Pancreas (tissue), 10 donors: Measurements from ENCODE around the gene LSAMP. TPM values are rescaled to one million over a fixed set of nuclear protein-coding genes. Genes with fewer than 3 reads are reported as not detected.

Experiments used
- ATAC-seq, 4 donors: fragments of 200-7000 bp; cut with Tn5 transposase; one replicate each; pipeline versions ENCODE4 v1.8.0 to v1.9.1; 2020; ENCODE audit warnings: mild to moderate bottlenecking in 4 of 4, moderate library complexity in 4 of 4
- DNase-seq, 6 donors: peaks; one replicate each; pipeline ENCODE4 v3.0.0-alpha.2; 2020
- FAIRE-seq: peaks from 2 replicates; lab custom pipeline; 2012; peaks lifted over from hg19 to GRCh38; lab: Jason Lieb, UNC
- H3K27ac ChIP-seq, 4 donors: fragments of 200-600 bp; sonication (generic); 1 replicate in 3 of 4; 2 replicates in 1 of 4; pipeline versions ENCODE4 v1.5.0 to v1.8.0; 2020
- H3K27me3 ChIP-seq, 4 donors: fragments of 200-600 bp; one replicate each; pipeline ENCODE4 v1.8.0; 2021
- H3K36me3 ChIP-seq, 3 donors: fragments of 200-600 bp; sonication (generic) in 1 of 3; one replicate each; pipeline versions ENCODE4 v1.5.0 to v1.8.0; 2020 to 2021
- H3K4me1 ChIP-seq, 3 donors: fragments of 200-600 bp; one replicate each; pipeline ENCODE4 v1.8.0; 2021
- H3K4me3 ChIP-seq, 4 donors: fragments of 200-600 bp; sonication (generic) in 2 of 4; one replicate each; pipeline versions ENCODE4 v1.5.0 to v1.8.0; 2020 to 2021
- H3K9me3 ChIP-seq, 4 donors: fragments of 200-600 bp; one replicate each; pipeline ENCODE4 v1.8.0; 2021
- WGBS, 2 donors: extraction: QIAGEN DNeasy Blood & Tissue Kit; methylation state at CpG; one replicate each; pipeline ENCODE4 v1.1.7; 2013; 5-methylcytosine and 5-hydroxymethylcytosine counted together
- intact Hi-C, 3 donors: fragments of 100-400 bp; cut with DNase I; formaldehyde crosslinking; loops; one replicate each; pipeline versions ENCODE4 v1.11.1 to v1.14.2; 2022
- polyA plus RNA-seq, 2 donors: library from polyadenylated mRNA; stranded (reverse); fragments of 200-250 nt; gene quantifications; one replicate each; pipeline ENCODE4 v1.2.3, GENCODE V29; 2013
- total RNA-seq, 6 donors: library from RNA; stranded (reverse); fragmentation: NEBNext Ultra II Directional in 4 of 6; extraction: Animal tissue kit (Norgen Biotek cat#: 25700) in 4 of 6; gene quantifications; one replicate each; pipeline versions ENCODE4 v1.2.1 to v1.2.4, GENCODE V29; 2021 to 2023
- TF ChIP-seq, protein P1 (sequence below), 4 donors: fragments of 200-600 bp; sonication (generic) in 3 of 4; IDR thresholded peaks; one replicate each; pipeline versions ENCODE4 v1.5.0 to v1.8.0; 2021; ENCODE audit warnings: antibody characterized with exemption in 4 of 4
- donor health status: healthy with polysubstance abuse.
- donor health status: DM: no; HTN: no; CAD: no; lungs with moderate emphysema.
- donor health status: DM: no; HTN: no; CAD: no.
- donor health status: control.
- donor health status: control.
- donor health status: Bipolar disorder and iron deficiency.
- donor health status: DM: yes; HTN: yes; CAD: no.
- donor health status: DM: no; HTN: no; CAD: no.
- donor health status: DM: no; HTN: no; CAD: no.
- donor health status: DM: yes; HTN: yes; CAD: no.

LSAMP gene
- total and polyA plus RNA-seq, 8 donors, result 0.51 to 5.5 (median 1.5) TPM

DNA sequence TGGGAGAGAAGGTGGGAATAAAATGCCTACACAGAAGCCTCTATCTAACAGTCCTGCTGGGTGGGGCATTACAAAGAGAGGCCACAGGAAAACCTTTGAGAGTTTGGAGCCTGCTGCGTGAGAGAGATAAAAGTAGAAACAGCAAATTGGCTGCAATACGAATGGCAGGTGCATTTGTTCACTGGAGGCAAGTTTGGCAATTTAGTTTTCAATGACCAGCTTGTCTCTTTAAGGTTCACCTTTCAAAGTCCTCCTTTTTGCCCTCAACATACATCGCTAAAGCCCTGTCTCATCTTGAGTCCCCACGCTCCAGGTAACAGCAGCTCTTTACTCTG, 405.7 kb downstream of the LSAMP start:
- H3K4me1 ChIP-seq, result no peaks in the 10 kb centered on the region
- intact Hi-C loops, result no loop called here
- H3K27ac ChIP-seq, result no peak overlapping the region
- ATAC-seq (no peak), DNase-seq (no peak), FAIRE-seq (no peak)
- TF ChIP-seq, protein P1, sequence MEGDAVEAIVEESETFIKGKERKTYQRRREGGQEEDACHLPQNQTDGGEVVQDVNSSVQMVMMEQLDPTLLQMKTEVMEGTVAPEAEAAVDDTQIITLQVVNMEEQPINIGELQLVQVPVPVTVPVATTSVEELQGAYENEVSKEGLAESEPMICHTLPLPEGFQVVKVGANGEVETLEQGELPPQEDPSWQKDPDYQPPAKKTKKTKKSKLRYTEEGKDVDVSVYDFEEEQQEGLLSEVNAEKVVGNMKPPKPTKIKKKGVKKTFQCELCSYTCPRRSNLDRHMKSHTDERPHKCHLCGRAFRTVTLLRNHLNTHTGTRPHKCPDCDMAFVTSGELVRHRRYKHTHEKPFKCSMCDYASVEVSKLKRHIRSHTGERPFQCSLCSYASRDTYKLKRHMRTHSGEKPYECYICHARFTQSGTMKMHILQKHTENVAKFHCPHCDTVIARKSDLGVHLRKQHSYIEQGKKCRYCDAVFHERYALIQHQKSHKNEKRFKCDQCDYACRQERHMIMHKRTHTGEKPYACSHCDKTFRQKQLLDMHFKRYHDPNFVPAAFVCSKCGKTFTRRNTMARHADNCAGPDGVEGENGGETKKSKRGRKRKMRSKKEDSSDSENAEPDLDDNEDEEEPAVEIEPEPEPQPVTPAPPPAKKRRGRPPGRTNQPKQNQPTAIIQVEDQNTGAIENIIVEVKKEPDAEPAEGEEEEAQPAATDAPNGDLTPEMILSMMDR (IDR thresholded peaks at IDR 0.05), result no peak
- no peaks in the 10 kb centered on the region for H3K9me3 ChIP-seq
- no peak overlapping the region for H3K4me3 ChIP-seq
- no peaks in the 10 kb centered on the region for H3K27me3 ChIP-seq
- 57 to 67% methylated on average over 4 of the region's 4 CpGs for WGBS, 2 donors
- no peaks in the 10 kb centered on the region for H3K36me3 ChIP-seq

- Histone ChIP-seq H3K27ac (no peak overlapping the region), H3K9me3 (no peaks in the 10 kb centered on the region), H3K4me3 (no peak overlapping the region), H3K27me3 (no peaks in the 10 kb centered on the region), H3K4me1 (no peaks in the 10 kb centered on the region), H3K36me3 (no peaks in the 10 kb centered on the region)
- TF ChIP-seq, protein P1 (IDR thresholded peaks at IDR 0.05), result no peak
- ATAC-seq (no peak), FAIRE-seq (no peak), DNase-seq (no peak)
- WGBS, 2 donors, result 39 to 63% methylated on average over 1 of the region's 1 CpG
- intact Hi-C loops, result no loop called here
Measured at GRCh38 chr3:116038968-116039650, 406.2 kb downstream of the LSAMP start.

DNA sequence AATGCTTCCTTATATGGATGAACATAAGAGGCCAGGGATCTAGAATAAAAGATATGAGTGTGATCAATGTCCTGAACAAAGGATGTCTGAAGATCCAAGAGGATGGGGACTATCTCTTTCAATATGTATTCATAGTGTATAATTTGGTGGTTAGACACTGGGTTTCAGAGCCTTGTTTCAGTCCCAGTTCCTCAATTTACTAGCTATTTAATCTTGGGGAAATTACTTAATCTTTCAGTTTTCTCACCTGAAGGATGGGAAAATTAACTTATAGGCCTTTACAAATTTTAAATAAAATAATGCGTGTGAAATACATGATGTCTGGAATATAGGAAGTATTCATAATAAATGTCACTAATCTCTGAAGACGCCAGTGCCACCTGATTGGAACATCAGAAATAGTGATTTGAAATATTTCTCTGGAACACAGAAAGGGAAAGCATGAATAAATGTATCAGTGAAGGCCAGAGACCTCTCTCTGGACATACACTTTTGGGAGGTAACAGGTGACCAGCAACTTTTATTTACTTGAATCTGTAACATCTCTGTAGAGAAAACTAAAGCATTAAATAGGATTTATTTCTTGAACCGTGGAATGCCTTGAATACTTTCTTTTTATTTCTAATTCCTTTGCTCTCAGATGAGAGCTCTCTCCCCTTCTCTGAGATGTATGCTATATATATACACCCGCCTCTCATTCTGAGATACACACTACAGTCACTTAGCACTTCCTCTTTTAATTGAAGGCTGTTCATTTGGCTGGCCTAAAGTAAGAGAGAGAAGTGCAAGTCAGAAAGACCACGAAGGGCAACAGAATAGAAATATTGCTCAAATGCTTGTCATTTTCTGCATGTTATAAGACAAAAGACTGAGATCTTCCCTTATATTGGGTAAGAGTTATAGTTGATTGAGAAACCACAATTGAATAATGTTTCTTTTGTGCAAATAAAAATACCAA, 407.1 kb downstream of the LSAMP start:
- no peaks in the 10 kb centered on the region for H3K27me3 ChIP-seq
- TF ChIP-seq, protein P1 (IDR thresholded peaks at IDR 0.05), result no peak
- no peak overlapping the region for H3K27ac ChIP-seq
- WGBS, 2 donors, result 74 to 77% methylated on average over 5 of the region's 5 CpGs
- H3K9me3 ChIP-seq, result no peaks in the 10 kb centered on the region
- no peaks in the 10 kb centered on the region for H3K36me3 ChIP-seq
- intact Hi-C loops, result no loop called here
- DNase-seq (no peak), FAIRE-seq (no peak), ATAC-seq (no peak)
- H3K4me1 ChIP-seq, result no peaks in the 10 kb centered on the region
- no peak overlapping the region for H3K4me3 ChIP-seq

- ATAC-seq, result no peak
- Histone ChIP-seq H3K27ac (no peak overlapping the region), H3K4me1 (no peaks in the 10 kb centered on the region), H3K36me3 (no peaks in the 10 kb centered on the region), H3K27me3 (no peaks in the 10 kb centered on the region), H3K9me3 (no peaks in the 10 kb centered on the region), H3K4me3 (no peak overlapping the region)
- TF ChIP-seq, protein P1 (IDR thresholded peaks at IDR 0.05), result no peak
- intact Hi-C loops, result no loop called here
- DNase-seq, result no peak
- no peak for FAIRE-seq
- 40 to 53% methylated on average over 3 of the region's 3 CpGs for WGBS, 2 donors
Measured at GRCh38 chr3:116035429-116035828, 409.9 kb downstream of the LSAMP start.
